HepG2 (cell line): Measurements from ENCODE around the gene VEPH1. TPM values are rescaled to one million over a fixed set of nuclear protein-coding genes. Genes with fewer than 3 reads are reported as not detected.

Experiments
- POLR2G ChIP-seq: fragments of 200-400 bp; formaldehyde crosslinking; IDR thresholded peaks from 2 replicates; pipeline ENCODE4 v1.6.1; 2018; ENCODE audit warnings: mild to moderate bottlenecking, low read depth, low read length, moderate library complexity
- PRMT3 ChIP-seq: sonication (generic); formaldehyde crosslinking; IDR thresholded peaks from 2 replicates; pipeline ENCODE4 v1.8.1; 2022; ENCODE audit warnings: low read depth, mild to moderate bottlenecking, moderate library complexity, missing genetic modification reagents, borderline replicate concordance
- SALL2 ChIP-seq: sonication (generic); formaldehyde crosslinking; IDR thresholded peaks from 2 replicates; pipeline ENCODE4 v1.8.1; 2023; ENCODE audit warnings: mild to moderate bottlenecking, missing genetic modification reagents, inconsistent platforms
- TEAD2 ChIP-seq: sonication (generic); formaldehyde crosslinking; IDR thresholded peaks from 2 replicates; pipeline ENCODE4 v1.9.0; 2021; ENCODE audit warnings: missing genetic modification reagents
- ZFP36L2 ChIP-seq: sonication (generic); formaldehyde crosslinking; IDR thresholded peaks from 2 replicates; pipeline ENCODE4 v1.4.0; 2020; ENCODE audit warnings: missing genetic modification reagents
- ZKSCAN8 ChIP-seq: IDR thresholded peaks from 2 replicates; pipeline ENCODE4 v1.6.1; 2016; ENCODE audit warnings: borderline replicate concordance, missing genetic modification reagents, missing compliant biosample characterization
- ZNF24 ChIP-seq: fragments of 450-650 bp; IDR thresholded peaks from 2 replicates; pipeline ENCODE4 v1.6.1; 2017; ENCODE audit warnings: antibody characterized with exemption, mild to moderate bottlenecking
- ZNF652 ChIP-seq: IDR thresholded peaks from 2 replicates; pipeline ENCODE4 v1.6.1; 2016; ENCODE audit warnings: low read depth, borderline replicate concordance
- polyA plus RNA-seq, 8 experiments: library from polyadenylated mRNA; depleted of rRNA in 3 of 8; stranded (reverse) in 7 of 8; unstranded in 1 of 8; fragments of >200 nt; fragmentation: Illumina TruSeq in 4 of 8; extraction: Trizol in 4 of 8; gene quantifications; 2 replicates each; pipeline versions ENCODE4 v1.2.1 to v1.2.3, GENCODE V29; 2011 to 2016; ENCODE audit warnings: low read depth in 4 of 8, missing spikeins in 1 of 8, mixed read lengths in 1 of 8; ENCODE audit not compliant: insufficient read depth in 1 of 8
- total RNA-seq, 5 experiments: library from RNA; depleted of rRNA; stranded (reverse); fragments of >200 nt; fragmentation: Illumina TruSeq; extraction: Trizol; gene quantifications; 2 replicates each; pipeline ENCODE4 v1.2.3, GENCODE V29; 2016; ENCODE audit warnings: low read depth in 1 of 5
- TF ChIP-seq, protein P1 (sequence below): sonication (generic); formaldehyde crosslinking; IDR thresholded peaks from 2 replicates; pipeline ENCODE4 v1.4.0; 2020; ENCODE audit warnings: missing genetic modification reagents; ENCODE audit errors: not compliant biosample characterization
- TF ChIP-seq, protein P2 (sequence below): sonication (generic); formaldehyde crosslinking; IDR thresholded peaks from 2 replicates; pipeline ENCODE4 v1.5.0; 2020; ENCODE audit warnings: mild to moderate bottlenecking, missing genetic modification reagents, borderline replicate concordance

The VEPH1 gene
- total and polyA plus RNA-seq, 2 of the 13 experiments (the other 11 are each of a cell fraction or from before 2014, with no cell fraction given), result not detected

DNA sequence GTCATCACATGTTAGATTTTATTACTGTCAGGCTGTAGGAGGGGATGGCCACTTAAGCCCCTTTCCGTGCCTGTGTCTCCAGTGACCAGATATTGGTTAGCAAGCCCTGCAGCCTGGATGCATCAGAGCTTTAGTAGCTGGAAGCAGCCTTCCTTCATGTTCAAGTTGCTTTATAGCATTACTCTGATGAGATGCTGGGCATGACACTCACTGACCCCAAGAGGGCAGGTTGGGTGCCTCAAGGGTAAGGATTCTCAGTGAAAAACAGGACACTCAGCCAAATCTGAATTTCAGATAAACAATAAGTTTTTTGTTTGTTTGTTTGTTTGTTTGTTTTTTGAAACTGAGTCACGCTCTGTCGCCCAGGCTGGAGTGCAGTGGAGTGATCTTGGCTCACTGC lies 135.0 kb downstream of the VEPH1 start (continued):
- no peak for TF ChIP-seq ZFP36L2 (CRISPR knock-in tag)
- TF ChIP-seq ZKSCAN8 (CRISPR knock-in tag), result no peak
- no peak for TF ChIP-seq TEAD2 (CRISPR knock-in tag)
- no peak for TF ChIP-seq PRMT3
- no peak for TF ChIP-seq ZNF24
- no peak for TF ChIP-seq SALL2 (CRISPR knock-in tag)
- TF ChIP-seq, protein P1, sequence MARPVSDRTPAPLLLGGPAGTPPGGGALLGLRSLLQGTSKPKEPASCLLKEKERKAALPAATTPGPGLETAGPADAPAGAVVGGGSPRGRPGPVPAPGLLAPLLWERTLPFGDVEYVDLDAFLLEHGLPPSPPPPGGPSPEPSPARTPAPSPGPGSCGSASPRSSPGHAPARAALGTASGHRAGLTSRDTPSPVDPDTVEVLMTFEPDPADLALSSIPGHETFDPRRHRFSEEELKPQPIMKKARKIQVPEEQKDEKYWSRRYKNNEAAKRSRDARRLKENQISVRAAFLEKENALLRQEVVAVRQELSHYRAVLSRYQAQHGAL (CRISPR knock-in tag), result no peak
- no peak for TF ChIP-seq ZNF652
- TF ChIP-seq, protein P2, sequence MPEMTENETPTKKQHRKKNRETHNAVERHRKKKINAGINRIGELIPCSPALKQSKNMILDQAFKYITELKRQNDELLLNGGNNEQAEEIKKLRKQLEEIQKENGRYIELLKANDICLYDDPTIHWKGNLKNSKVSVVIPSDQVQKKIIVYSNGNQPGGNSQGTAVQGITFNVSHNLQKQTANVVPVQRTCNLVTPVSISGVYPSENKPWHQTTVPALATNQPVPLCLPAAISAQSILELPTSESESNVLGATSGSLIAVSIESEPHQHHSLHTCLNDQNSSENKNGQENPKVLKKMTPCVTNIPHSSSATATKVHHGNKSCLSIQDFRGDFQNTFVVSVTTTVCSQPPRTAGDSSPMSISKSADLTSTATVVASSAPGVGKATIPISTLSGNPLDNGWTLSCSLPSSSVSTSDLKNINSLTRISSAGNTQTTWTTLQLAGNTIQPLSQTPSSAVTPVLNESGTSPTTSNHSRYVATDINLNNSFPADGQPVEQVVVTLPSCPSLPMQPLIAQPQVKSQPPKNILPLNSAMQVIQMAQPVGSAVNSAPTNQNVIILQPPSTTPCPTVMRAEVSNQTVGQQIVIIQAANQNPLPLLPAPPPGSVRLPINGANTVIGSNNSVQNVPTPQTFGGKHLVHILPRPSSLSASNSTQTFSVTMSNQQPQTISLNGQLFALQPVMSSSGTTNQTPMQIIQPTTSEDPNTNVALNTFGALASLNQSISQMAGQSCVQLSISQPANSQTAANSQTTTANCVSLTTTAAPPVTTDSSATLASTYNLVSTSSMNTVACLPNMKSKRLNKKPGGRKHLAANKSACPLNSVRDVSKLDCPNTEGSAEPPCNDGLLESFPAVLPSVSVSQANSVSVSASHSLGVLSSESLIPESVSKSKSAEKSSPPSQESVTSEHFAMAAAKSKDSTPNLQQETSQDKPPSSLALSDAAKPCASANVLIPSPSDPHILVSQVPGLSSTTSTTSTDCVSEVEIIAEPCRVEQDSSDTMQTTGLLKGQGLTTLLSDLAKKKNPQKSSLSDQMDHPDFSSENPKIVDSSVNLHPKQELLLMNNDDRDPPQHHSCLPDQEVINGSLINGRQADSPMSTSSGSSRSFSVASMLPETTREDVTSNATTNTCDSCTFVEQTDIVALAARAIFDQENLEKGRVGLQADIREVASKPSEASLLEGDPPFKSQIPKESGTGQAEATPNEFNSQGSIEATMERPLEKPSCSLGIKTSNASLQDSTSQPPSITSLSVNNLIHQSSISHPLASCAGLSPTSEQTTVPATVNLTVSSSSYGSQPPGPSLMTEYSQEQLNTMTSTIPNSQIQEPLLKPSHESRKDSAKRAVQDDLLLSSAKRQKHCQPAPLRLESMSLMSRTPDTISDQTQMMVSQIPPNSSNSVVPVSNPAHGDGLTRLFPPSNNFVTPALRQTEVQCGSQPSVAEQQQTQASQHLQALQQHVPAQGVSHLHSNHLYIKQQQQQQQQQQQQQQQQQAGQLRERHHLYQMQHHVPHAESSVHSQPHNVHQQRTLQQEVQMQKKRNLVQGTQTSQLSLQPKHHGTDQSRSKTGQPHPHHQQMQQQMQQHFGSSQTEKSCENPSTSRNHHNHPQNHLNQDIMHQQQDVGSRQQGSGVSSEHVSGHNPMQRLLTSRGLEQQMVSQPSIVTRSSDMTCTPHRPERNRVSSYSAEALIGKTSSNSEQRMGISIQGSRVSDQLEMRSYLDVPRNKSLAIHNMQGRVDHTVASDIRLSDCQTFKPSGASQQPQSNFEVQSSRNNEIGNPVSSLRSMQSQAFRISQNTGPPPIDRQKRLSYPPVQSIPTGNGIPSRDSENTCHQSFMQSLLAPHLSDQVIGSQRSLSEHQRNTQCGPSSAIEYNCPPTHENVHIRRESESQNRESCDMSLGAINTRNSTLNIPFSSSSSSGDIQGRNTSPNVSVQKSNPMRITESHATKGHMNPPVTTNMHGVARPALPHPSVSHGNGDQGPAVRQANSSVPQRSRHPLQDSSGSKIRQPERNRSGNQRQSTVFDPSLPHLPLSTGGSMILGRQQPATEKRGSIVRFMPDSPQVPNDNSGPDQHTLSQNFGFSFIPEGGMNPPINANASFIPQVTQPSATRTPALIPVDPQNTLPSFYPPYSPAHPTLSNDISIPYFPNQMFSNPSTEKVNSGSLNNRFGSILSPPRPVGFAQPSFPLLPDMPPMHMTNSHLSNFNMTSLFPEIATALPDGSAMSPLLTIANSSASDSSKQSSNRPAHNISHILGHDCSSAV, result no peak
- TF ChIP-seq POLR2G, result no peak
